ENCODE results near the gene CAMK2N2.

- TF ChIP-seq CTCF (conservative IDR thresholded peaks at IDR 0.05): no peak
- no peak for TF ChIP-seq EZH2 (IDR thresholded peaks at IDR 0.05; ENCODE audit: low read depth)
Observed at GRCh38 chr3:184239708-184240107, 21.6 kb downstream of the CAMK2N2 start.
